Measurements from ENCODE around the gene JOSD1. TPM values are rescaled to one million over a fixed set of nuclear protein-coding genes. Genes with fewer than 3 reads are reported as not detected.

The JOSD1 gene
- total and polyA plus RNA-seq, 4 donors, result 17.8 to 64.0 (median 43.8) TPM

GRCh38 chr22:38657045-38657909 is 43.5 kb downstream of the JOSD1 start:
- TF ChIP-seq CTCF (IDR thresholded peaks at IDR 0.05; ENCODE audit: control extremely low read depth, extremely low read depth), result no peak
- DNase-seq (peak; percentile 26 to 46 (median 38)), ATAC-seq (ENCODE audit: insufficient read depth, low FRiP score) (no peak)
- 8 to 14% methylated on average over 16 of the region's 16 CpGs for WGBS, 2 donors
- peaks cover 0 to 5% (median 0%) of the 10 kb centered on the region in 4 donors for H3K36me3 ChIP-seq (ENCODE audit: control insufficient read depth in 4 of 4, insufficient read depth in 4 of 4, low read length in 4 of 4)
- peak overlapping the region; percentile 90 to 92 for H3K27ac ChIP-seq (ENCODE audit: low read depth in 1 of 2, low read length in 1 of 2)
- peak overlapping the region; percentile 93 to 98 for H3K9ac ChIP-seq (ENCODE audit: insufficient read depth in 1 of 2, low read length in 2 of 2)
- no peaks in the 10 kb centered on the region for H3K9me3 ChIP-seq (ENCODE audit: control insufficient read depth in 4 of 4, insufficient read depth in 3 of 4, low read length in 3 of 4)
- no peaks in the 10 kb centered on the region for H3K27me3 ChIP-seq (ENCODE audit: control insufficient read depth in 3 of 3, insufficient read depth in 3 of 3, low read length in 2 of 3)
- H3K4me3 ChIP-seq, result peak overlapping the region; percentile 90
- H3K4me1 ChIP-seq (ENCODE audit: control insufficient read depth in 5 of 5, insufficient read depth in 5 of 5, low read length in 5 of 5), result peaks cover 0 to 14% (median 5%) of the 10 kb centered on the region in 5 donors

GRCh38 chr22:38656256-38657044 is 44.3 kb downstream of the JOSD1 start, which contains the start of the genes CBY1 and FAM227A:
Gene CBY1, plus strand, starts transcription at chr22:38656638. Its CDS starts 11,417 bp downstream, at chr22:38668055.
Gene FAM227A, minus strand, starts transcription at chr22:38656392. Its CDS starts 6,224 bp downstream, at chr22:38650168.
- WGBS, 2 donors, result 0% methylated on average over 63 to 66 of the region's 66 CpGs
- Histone ChIP-seq H3K27me3 (ENCODE audit: control insufficient read depth in 3 of 3, insufficient read depth in 3 of 3, low read length in 2 of 3) (no peaks in the 10 kb centered on the region), H3K9ac (ENCODE audit: insufficient read depth in 1 of 2, low read length in 2 of 2) (peak within 1 kb of the TSS; percentile 93 to 98), H3K4me1 (ENCODE audit: control insufficient read depth in 5 of 5, insufficient read depth in 5 of 5, low read length in 5 of 5) (peaks cover 0 to 14% (median 5%) of the 10 kb centered on the region in 5 donors), H3K36me3 (ENCODE audit: control insufficient read depth in 4 of 4, insufficient read depth in 4 of 4, low read length in 4 of 4) (peaks cover 0 to 5% (median 0%) of the 10 kb centered on the region in 4 donors), H3K9me3 (ENCODE audit: control insufficient read depth in 4 of 4, insufficient read depth in 3 of 4, low read length in 3 of 4) (no peaks in the 10 kb centered on the region), H3K27ac (ENCODE audit: low read depth in 1 of 2, low read length in 1 of 2) (peak within 1 kb of the TSS; percentile 90 to 92), H3K4me3 (peak within 1 kb of the TSS; percentile 90)
- ATAC-seq (ENCODE audit: insufficient read depth, low FRiP score), result peak; percentile 87
- peak; percentile 92 to 94 (median 92) for DNase-seq
- TF ChIP-seq CTCF (IDR thresholded peaks at IDR 0.05; ENCODE audit: control extremely low read depth, extremely low read depth), result no peak

- H3K27me3 ChIP-seq (ENCODE audit: control insufficient read depth in 3 of 3, insufficient read depth in 3 of 3, low read length in 2 of 3), result no peaks in the 10 kb centered on the region
- peak overlapping the region; percentile 90 for H3K4me3 ChIP-seq
- no peak for ATAC-seq (ENCODE audit: insufficient read depth, low FRiP score)
- peak overlapping the region; percentile 90 to 92 for H3K27ac ChIP-seq (ENCODE audit: low read depth in 1 of 2, low read length in 1 of 2)
- TF ChIP-seq CTCF (IDR thresholded peaks at IDR 0.05; ENCODE audit: control extremely low read depth, extremely low read depth), result no peak
- peak in 2 of 3 donors; percentile 28 to 56 for DNase-seq
- WGBS, 2 donors, result 8 to 14% methylated on average over 22 of the region's 22 CpGs
- H3K9me3 ChIP-seq (ENCODE audit: control insufficient read depth in 4 of 4, insufficient read depth in 3 of 4, low read length in 3 of 4), result no peaks in the 10 kb centered on the region
- peaks cover 0 to 14% (median 5%) of the 10 kb centered on the region in 5 donors for H3K4me1 ChIP-seq (ENCODE audit: control insufficient read depth in 5 of 5, insufficient read depth in 5 of 5, low read length in 5 of 5)
- H3K9ac ChIP-seq (ENCODE audit: insufficient read depth in 1 of 2, low read length in 2 of 2), result peak overlapping the region; percentile 93 to 98
- peaks cover 0 to 5% (median 0%) of the 10 kb centered on the region in 4 donors for H3K36me3 ChIP-seq (ENCODE audit: control insufficient read depth in 4 of 4, insufficient read depth in 4 of 4, low read length in 4 of 4)
Observed at GRCh38 chr22:38655519-38656255, 45.1 kb downstream of the JOSD1 start.

All from lung (tissue), 12 donors.